Nephron (organoid): ENCODE results near the gene PSD.

Experiments
- H3K27ac Mint-ChIP-seq, 3 experiments: 2 replicates each; pipeline ENCODE4 v1.8.0; 2020; ENCODE audit warnings: mixed read lengths in 3 of 3, mild to moderate bottlenecking in 2 of 3, moderate library complexity in 1 of 3
- H3K27me3 Mint-ChIP-seq: 2 replicates; pipeline ENCODE4 v1.8.0; 2021; ENCODE audit warnings: low read depth, mild to moderate bottlenecking, moderate library complexity, mixed read lengths
- H3K36me3 Mint-ChIP-seq: 2 replicates; pipeline ENCODE4 v1.8.0; 2020; ENCODE audit warnings: low read depth, mixed read lengths
- H3K4me1 Mint-ChIP-seq: 2 replicates; pipeline ENCODE4 v1.8.0; 2020; ENCODE audit warnings: mixed read lengths
- H3K4me3 Mint-ChIP-seq, 3 experiments: 2 replicates each; pipeline ENCODE4 v1.8.0; 2020; ENCODE audit warnings: mild to moderate bottlenecking in 3 of 3, mixed read lengths in 3 of 3, moderate library complexity in 2 of 3
- H3K9me3 Mint-ChIP-seq: 2 replicates; pipeline ENCODE4 v1.8.0; 2020; ENCODE audit warnings: mixed read lengths
- CTCF ChIP-seq, 3 experiments: fragments of 200-600 bp; sonication (generic); IDR thresholded peaks; one replicate each; pipeline ENCODE4 v1.5.0; 2021; ENCODE audit warnings: antibody characterized with exemption in 3 of 3; ENCODE audit not compliant: unreplicated experiment in 3 of 3

PSD gene

GRCh38 chr10:102354451-102354850, 64.1 kb downstream of the PSD start:
- H3K9me3 Mint-ChIP-seq = no peaks in the 10 kb centered on the region
- no peak overlapping the region for H3K27ac Mint-ChIP-seq
- H3K4me1 Mint-ChIP-seq = no peaks in the 10 kb centered on the region
- no peaks in the 10 kb centered on the region for H3K27me3 Mint-ChIP-seq
- H3K4me3 Mint-ChIP-seq = no peak overlapping the region
- TF ChIP-seq CTCF (IDR thresholded peaks at IDR 0.05; ENCODE audit: unreplicated experiment in 3 of 3) = no peak
- peaks cover 48% of the 10 kb centered on the region for H3K36me3 Mint-ChIP-seq
